Liver (tissue), 9 donors: ENCODE data around the gene PLA2R1. TPM values are rescaled to one million over a fixed set of nuclear protein-coding genes. Genes with fewer than 3 reads are reported as not detected.

Experiments used
- DNase-seq: peaks from one replicate; pipeline ENCODE4 v3.0.0-alpha.2; 2017; ENCODE audit warnings: low spot score
- H3K27ac ChIP-seq, 2 donors: one replicate each; pipeline ENCODE4 v1.7.0; 2013; ENCODE audit warnings: inconsistent platforms in 2 of 2, low read length in 2 of 2, control low read depth in 1 of 2, low read depth in 1 of 2, mild to moderate bottlenecking in 1 of 2
- H3K27me3 ChIP-seq, 4 donors: one replicate each; pipeline versions ENCODE4 v1.6.1 to v1.7.0; 2013; ENCODE audit warnings: low read length in 3 of 4, inconsistent platforms in 1 of 4, mild to moderate bottlenecking in 1 of 4, moderate library complexity in 1 of 4; ENCODE audit not compliant: control insufficient read depth in 4 of 4, insufficient read depth in 4 of 4
- H3K36me3 ChIP-seq, 4 donors: one replicate each; pipeline versions ENCODE4 v1.6.1 to v1.7.0; 2013; ENCODE audit warnings: low read length in 3 of 4, mild to moderate bottlenecking in 3 of 4, low read depth in 1 of 4, moderate library complexity in 1 of 4; ENCODE audit not compliant: control insufficient read depth in 4 of 4, insufficient read depth in 3 of 4
- H3K4me1 ChIP-seq, 4 donors: one replicate each; pipeline versions ENCODE4 v1.6.1 to v1.7.0; 2013; ENCODE audit warnings: low read length in 3 of 4, mild to moderate bottlenecking in 3 of 4, moderate library complexity in 1 of 4; ENCODE audit not compliant: control insufficient read depth in 4 of 4, insufficient read depth in 4 of 4
- H3K4me3 ChIP-seq, 3 donors: one replicate each; pipeline versions ENCODE4 v1.6.1 to v1.7.0; 2013; ENCODE audit warnings: low read length in 3 of 3, control low read depth in 1 of 3, low read depth in 1 of 3, mild to moderate bottlenecking in 1 of 3
- H3K9ac ChIP-seq, 2 donors: one replicate each; pipeline ENCODE4 v1.7.0; 2013; ENCODE audit warnings: low read length in 2 of 2, mild to moderate bottlenecking in 2 of 2, moderate library complexity in 2 of 2, control low read depth in 1 of 2, low read depth in 1 of 2
- H3K9me3 ChIP-seq, 4 donors: one replicate each; pipeline versions ENCODE4 v1.6.1 to v1.7.0; 2013; ENCODE audit warnings: low read length in 3 of 4; ENCODE audit not compliant: control insufficient read depth in 4 of 4
- EGR1 ChIP-seq, 2 donors: IDR thresholded peaks; 2 replicates each; pipeline ENCODE4 v1.6.1; 2016 to 2018; ENCODE audit warnings: antibody characterized with exemption in 2 of 2, low read depth in 2 of 2
- FOXA1 ChIP-seq: IDR thresholded peaks from 2 replicates; pipeline ENCODE4 v1.6.1; 2016; ENCODE audit warnings: antibody characterized with exemption
- FOXA2 ChIP-seq: IDR thresholded peaks from 2 replicates; pipeline ENCODE4 v1.6.1; 2016; ENCODE audit warnings: antibody characterized with exemption
- GABPA ChIP-seq, 2 donors: IDR thresholded peaks in 1 of 2; conservative IDR thresholded peaks in 1 of 2; 2 replicates each; pipeline ENCODE4 v1.6.1; 2016; ENCODE audit warnings: antibody characterized with exemption in 2 of 2, mild to moderate bottlenecking in 1 of 2, moderate library complexity in 1 of 2
- HNF4A ChIP-seq, 2 donors: conservative IDR thresholded peaks; 2 replicates each; pipeline ENCODE4 v1.6.1; 2016; ENCODE audit warnings: antibody characterized with exemption in 2 of 2, mild to moderate bottlenecking in 2 of 2
- HNF4G ChIP-seq: IDR thresholded peaks from 2 replicates; pipeline ENCODE4 v1.6.1; 2016; ENCODE audit warnings: antibody characterized with exemption
- JUND ChIP-seq, 2 donors: IDR thresholded peaks; 2 replicates each; pipeline ENCODE4 v1.6.1; 2016; ENCODE audit warnings: antibody characterized with exemption in 2 of 2
- NR2F2 ChIP-seq: IDR thresholded peaks from 2 replicates; pipeline ENCODE4 v1.6.1; 2016; ENCODE audit warnings: antibody characterized with exemption
- RAD21 ChIP-seq, 2 donors: IDR thresholded peaks; 2 replicates each; pipeline ENCODE4 v1.6.1; 2016; ENCODE audit warnings: antibody characterized with exemption in 2 of 2, mild to moderate bottlenecking in 2 of 2
- RXRA ChIP-seq, 2 donors: IDR thresholded peaks; 2 replicates each; pipeline ENCODE4 v1.6.1; 2017 to 2018; ENCODE audit warnings: antibody characterized with exemption in 2 of 2, mild to moderate bottlenecking in 1 of 2
- SP1 ChIP-seq: IDR thresholded peaks from 2 replicates; pipeline ENCODE4 v1.6.1; 2018; ENCODE audit warnings: antibody characterized with exemption, mild to moderate bottlenecking
- TAF1 ChIP-seq: conservative IDR thresholded peaks from 2 replicates; pipeline ENCODE4 v1.6.1; 2016; ENCODE audit warnings: antibody characterized with exemption, mild to moderate bottlenecking
- YY1 ChIP-seq: IDR thresholded peaks from 2 replicates; pipeline ENCODE4 v1.6.1; 2016; ENCODE audit warnings: antibody characterized with exemption, mild to moderate bottlenecking
- WGBS: extraction: QIAGEN DNeasy Blood & Tissue Kit; methylation state at CpG from one replicate; pipeline ENCODE4 v1.1.7; 2013; 5-methylcytosine and 5-hydroxymethylcytosine counted together
- polyA plus RNA-seq, 2 donors: library from polyadenylated mRNA; stranded (reverse) in 1 of 2; unstranded in 1 of 2; fragments of 200-250 nt in 1 of 2; fragments of >200 nt in 1 of 2; fragmentation: Nextera tagmentation in 1 of 2; extraction: Ambion mirVana in 1 of 2; gene quantifications; one replicate each; pipeline versions ENCODE4 v1.2.1 to v1.2.3, GENCODE V29; 2013 to 2015
- total RNA-seq, 2 donors: library from RNA; depleted of rRNA; stranded (reverse); fragments of >200 nt; gene quantifications; one replicate each; pipeline ENCODE4 v1.2.3, GENCODE V29; 2014
- TF ChIP-seq, protein P1 (sequence below): IDR thresholded peaks from 2 replicates; pipeline ENCODE4 v1.6.1; 2016; ENCODE audit warnings: antibody characterized with exemption
- TF ChIP-seq, protein P2 (sequence below): IDR thresholded peaks from 2 replicates; pipeline ENCODE4 v1.6.1; 2016; ENCODE audit warnings: antibody characterized with exemption, mild to moderate bottlenecking
- TF ChIP-seq, protein P3 (sequence below): IDR thresholded peaks from 2 replicates; pipeline ENCODE4 v1.6.1; 2016; ENCODE audit warnings: antibody characterized with exemption
- TF ChIP-seq, protein P4 (sequence below): fragments of 150-350 bp; IDR thresholded peaks from 2 replicates; pipeline ENCODE4 v1.5.1; 2017; ENCODE audit warnings: improper control_type of control experiment, low read depth, low read length; ENCODE audit not compliant: missing input control
- donor health status: healthy.
- donor health status: healthy.
- donor health status: healthy.
- donor health status: healthy.
- donor health status: healthy.

Gene PLA2R1
- total and polyA plus RNA-seq, 4 donors = 0.61 to 2.3 (median 0.66) TPM

DNA sequence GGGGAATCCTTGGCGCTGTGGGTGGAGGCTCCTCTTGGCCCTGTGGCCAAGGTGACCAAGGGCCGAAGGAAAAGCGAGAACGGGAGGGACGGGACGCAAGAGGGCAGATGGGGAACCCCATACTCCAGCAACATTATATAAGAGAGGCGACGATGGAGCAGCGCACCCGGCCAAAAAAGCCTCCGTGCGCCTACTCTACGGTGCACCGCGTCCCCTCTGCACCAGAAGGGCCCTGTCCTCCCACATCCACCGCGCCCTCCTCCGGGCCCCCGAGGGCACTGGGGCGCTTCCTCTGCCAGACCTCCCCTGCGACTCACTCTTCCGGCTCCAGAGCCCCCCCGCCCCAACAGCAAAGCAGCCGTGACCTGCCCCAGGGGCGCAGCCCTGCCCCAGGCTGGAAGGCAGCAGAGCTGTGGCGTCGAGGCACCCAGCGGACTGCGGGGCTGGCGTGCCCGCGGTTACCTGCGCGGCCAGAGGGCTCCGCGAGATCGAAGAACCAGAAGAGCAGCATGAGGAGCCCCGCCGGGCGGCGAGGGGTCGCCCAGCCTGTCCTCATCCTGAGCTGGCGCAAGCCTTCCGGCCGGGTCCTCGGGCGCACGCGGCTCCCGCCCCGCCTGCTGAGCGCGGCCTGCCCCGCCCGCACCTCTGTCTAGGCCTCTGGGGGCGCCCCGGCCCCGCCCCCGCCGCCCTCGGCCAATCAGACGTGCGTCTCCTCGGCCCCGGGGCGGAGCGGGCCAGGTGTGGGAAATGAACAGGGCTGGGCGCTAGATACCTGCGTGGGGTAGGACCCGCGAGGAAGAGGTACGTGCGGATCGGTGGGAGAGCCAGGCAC lies 158.1 kb downstream of the PLA2R1 start, which contains the start of gene LY75:
Gene LY75, minus strand, starts transcription at position 630 of the 832 bp plus-strand sequence.
- TF ChIP-seq, protein P1, sequence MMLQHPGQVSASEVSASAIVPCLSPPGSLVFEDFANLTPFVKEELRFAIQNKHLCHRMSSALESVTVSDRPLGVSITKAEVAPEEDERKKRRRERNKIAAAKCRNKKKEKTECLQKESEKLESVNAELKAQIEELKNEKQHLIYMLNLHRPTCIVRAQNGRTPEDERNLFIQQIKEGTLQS = no peak
- TF ChIP-seq HNF4G = no peak
- TF ChIP-seq RXRA (IDR thresholded peaks at IDR 0.05) = no peak
- TF ChIP-seq, protein P2, sequence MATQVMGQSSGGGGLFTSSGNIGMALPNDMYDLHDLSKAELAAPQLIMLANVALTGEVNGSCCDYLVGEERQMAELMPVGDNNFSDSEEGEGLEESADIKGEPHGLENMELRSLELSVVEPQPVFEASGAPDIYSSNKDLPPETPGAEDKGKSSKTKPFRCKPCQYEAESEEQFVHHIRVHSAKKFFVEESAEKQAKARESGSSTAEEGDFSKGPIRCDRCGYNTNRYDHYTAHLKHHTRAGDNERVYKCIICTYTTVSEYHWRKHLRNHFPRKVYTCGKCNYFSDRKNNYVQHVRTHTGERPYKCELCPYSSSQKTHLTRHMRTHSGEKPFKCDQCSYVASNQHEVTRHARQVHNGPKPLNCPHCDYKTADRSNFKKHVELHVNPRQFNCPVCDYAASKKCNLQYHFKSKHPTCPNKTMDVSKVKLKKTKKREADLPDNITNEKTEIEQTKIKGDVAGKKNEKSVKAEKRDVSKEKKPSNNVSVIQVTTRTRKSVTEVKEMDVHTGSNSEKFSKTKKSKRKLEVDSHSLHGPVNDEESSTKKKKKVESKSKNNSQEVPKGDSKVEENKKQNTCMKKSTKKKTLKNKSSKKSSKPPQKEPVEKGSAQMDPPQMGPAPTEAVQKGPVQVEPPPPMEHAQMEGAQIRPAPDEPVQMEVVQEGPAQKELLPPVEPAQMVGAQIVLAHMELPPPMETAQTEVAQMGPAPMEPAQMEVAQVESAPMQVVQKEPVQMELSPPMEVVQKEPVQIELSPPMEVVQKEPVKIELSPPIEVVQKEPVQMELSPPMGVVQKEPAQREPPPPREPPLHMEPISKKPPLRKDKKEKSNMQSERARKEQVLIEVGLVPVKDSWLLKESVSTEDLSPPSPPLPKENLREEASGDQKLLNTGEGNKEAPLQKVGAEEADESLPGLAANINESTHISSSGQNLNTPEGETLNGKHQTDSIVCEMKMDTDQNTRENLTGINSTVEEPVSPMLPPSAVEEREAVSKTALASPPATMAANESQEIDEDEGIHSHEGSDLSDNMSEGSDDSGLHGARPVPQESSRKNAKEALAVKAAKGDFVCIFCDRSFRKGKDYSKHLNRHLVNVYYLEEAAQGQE = no peak
- no peak for TF ChIP-seq RAD21 (IDR thresholded peaks at IDR 0.05)
- TF ChIP-seq JUND (IDR thresholded peaks at IDR 0.05) = no peak
- TF ChIP-seq YY1 = no peak
- no peak for TF ChIP-seq EGR1 (IDR thresholded peaks at IDR 0.05; ENCODE audit: low read depth in 2 of 2)
- no peak for TF ChIP-seq TAF1
- Histone ChIP-seq H3K27ac (peak within 1 kb of the TSS; percentile 11 to 26), H3K9ac (no peak within 1 kb of the TSS), H3K27me3 (no peaks in the 10 kb centered on the region), H3K4me3 (peak within 1 kb of the TSS in 2 of 3 donors; percentile 43 to 62), H3K9me3 (no peaks in the 10 kb centered on the region), H3K36me3 (no peaks in the 10 kb centered on the region), H3K4me1 (peaks cover 4 to 14% (median 9%) of the 10 kb centered on the region in 4 donors)
- WGBS = 7% methylated on average over 74 of the region's 74 CpGs
- DNase-seq = peak; percentile 57

DNA sequence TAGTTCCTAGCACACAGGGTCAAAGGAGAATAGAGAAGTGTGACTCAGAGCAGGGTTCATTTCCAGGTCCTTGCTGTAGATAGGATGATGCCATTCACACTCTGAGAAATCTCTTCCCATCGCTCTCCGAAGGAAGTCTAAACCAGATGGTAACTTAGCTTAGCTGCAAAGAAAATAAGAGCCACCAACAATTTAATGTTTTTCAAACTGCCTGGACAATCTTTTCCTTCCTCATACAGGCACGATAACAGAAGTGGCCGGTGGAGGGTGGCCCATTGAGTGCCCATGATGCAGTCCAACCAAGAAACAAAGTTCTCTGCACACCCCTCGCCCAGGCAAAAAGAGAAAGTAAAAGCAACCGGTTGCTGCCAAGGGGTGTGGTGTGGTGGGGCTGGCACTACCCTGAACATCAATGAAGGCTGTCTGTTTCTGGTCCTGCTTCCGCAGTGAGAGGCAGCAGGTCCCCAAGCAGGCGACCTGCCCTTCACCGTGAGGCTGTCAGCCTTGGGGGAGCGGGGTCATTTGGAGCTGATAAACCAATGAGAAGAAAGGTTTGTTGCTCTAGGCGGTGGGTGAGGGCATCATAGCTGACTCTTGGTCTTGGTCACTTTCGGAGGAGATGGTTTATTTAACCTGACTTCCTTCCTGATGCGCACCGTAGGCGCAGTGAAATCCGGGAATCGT lies 158.8 kb downstream of the PLA2R1 start:
- peaks cover 4 to 14% (median 9%) of the 10 kb centered on the region in 4 donors for H3K4me1 ChIP-seq
- H3K36me3 ChIP-seq = no peaks in the 10 kb centered on the region
- H3K27me3 ChIP-seq = no peaks in the 10 kb centered on the region
- WGBS = 27% methylated on average over 17 of the region's 17 CpGs
- DNase-seq = no peak
- no peak overlapping the region for H3K9ac ChIP-seq
- no peaks in the 10 kb centered on the region for H3K9me3 ChIP-seq
- peak overlapping the region in 2 of 3 donors; percentile 43 to 62 for H3K4me3 ChIP-seq
- peak overlapping the region in 1 of 2 donors; percentile 26 for H3K27ac ChIP-seq
- no peak for TF ChIP-seq NR2F2
- TF ChIP-seq JUND (IDR thresholded peaks at IDR 0.05) = no peak
- no peak for TF ChIP-seq FOXA2
- TF ChIP-seq, protein P3, sequence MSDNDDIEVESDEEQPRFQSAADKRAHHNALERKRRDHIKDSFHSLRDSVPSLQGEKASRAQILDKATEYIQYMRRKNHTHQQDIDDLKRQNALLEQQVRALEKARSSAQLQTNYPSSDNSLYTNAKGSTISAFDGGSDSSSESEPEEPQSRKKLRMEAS = no peak
- TF ChIP-seq SP1 = no peak
- TF ChIP-seq TAF1 = no peak
- TF ChIP-seq, protein P1 = no peak
- TF ChIP-seq FOXA1 = no peak
- TF ChIP-seq HNF4A (conservative IDR thresholded peaks at IDR 0.05) = no peak
- no peak for TF ChIP-seq RXRA (IDR thresholded peaks at IDR 0.05)
- TF ChIP-seq RAD21 (IDR thresholded peaks at IDR 0.05) = no peak
- TF ChIP-seq HNF4G = no peak
- TF ChIP-seq, protein P4, sequence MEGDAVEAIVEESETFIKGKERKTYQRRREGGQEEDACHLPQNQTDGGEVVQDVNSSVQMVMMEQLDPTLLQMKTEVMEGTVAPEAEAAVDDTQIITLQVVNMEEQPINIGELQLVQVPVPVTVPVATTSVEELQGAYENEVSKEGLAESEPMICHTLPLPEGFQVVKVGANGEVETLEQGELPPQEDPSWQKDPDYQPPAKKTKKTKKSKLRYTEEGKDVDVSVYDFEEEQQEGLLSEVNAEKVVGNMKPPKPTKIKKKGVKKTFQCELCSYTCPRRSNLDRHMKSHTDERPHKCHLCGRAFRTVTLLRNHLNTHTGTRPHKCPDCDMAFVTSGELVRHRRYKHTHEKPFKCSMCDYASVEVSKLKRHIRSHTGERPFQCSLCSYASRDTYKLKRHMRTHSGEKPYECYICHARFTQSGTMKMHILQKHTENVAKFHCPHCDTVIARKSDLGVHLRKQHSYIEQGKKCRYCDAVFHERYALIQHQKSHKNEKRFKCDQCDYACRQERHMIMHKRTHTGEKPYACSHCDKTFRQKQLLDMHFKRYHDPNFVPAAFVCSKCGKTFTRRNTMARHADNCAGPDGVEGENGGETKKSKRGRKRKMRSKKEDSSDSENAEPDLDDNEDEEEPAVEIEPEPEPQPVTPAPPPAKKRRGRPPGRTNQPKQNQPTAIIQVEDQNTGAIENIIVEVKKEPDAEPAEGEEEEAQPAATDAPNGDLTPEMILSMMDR = no peak
- no peak for TF ChIP-seq GABPA (IDR thresholded peaks at IDR 0.05 in 1 of 2, conservative IDR thresholded peaks at IDR 0.05 in 1 of 2)
- TF ChIP-seq YY1 = no peak
- TF ChIP-seq, protein P2 = no peak
- no peak for TF ChIP-seq EGR1 (IDR thresholded peaks at IDR 0.05; ENCODE audit: low read depth in 2 of 2)
